Esophagus muscularis mucosa (tissue), 4 donors: Measurements from ENCODE around the gene GPBP1L1.

Source experiments
- EP300 ChIP-seq: sonication (generic); formaldehyde crosslinking; IDR thresholded peaks from one replicate; pipeline ENCODE4 v1.6.1; 2017; ENCODE audit warnings: antibody characterized with exemption
- POLR2A ChIP-seq: fragments of 450-650 bp; IDR thresholded peaks from one replicate; pipeline ENCODE4 v1.6.1; 2017; ENCODE audit warnings: antibody characterized with exemption, moderate library complexity, mild to moderate bottlenecking, low read depth
- POLR2AphosphoS5 ChIP-seq, 2 donors: sonication (generic); formaldehyde crosslinking; IDR thresholded peaks; one replicate each; pipeline ENCODE4 v1.6.1; 2017; ENCODE audit warnings: antibody characterized with exemption in 2 of 2
- TF ChIP-seq, protein P1 (sequence below), 3 experiments: fragments of 200-600 bp in 2 of 3; fragments of 450-650 bp in 1 of 3; sonication (generic) in 2 of 3; IDR thresholded peaks; one replicate each; pipeline ENCODE4 v1.5.1; 2017 to 2019; ENCODE audit warnings: antibody characterized with exemption in 3 of 3, mild to moderate bottlenecking in 2 of 3, moderate library complexity in 1 of 3

DNA sequence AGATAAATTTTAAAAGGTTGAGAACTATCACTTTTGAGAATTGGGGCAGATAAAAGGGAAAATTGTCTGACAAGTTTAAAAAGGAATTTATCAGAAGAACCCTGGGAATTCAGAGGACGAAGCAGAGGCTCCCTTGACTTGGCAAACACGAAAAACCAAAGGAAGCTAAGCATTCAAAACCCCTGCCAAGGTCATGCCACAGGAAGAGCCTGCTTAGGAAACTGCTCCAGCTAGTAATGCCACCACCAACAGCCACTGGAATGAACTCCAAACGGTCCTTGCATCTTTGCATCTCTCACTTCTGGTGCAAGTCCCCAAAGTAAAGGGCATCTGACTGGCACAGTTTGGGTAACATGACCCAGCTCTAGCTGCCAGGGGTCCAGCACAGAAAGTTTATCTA, 7.2 kb downstream of the GPBP1L1 start:
- TF ChIP-seq POLR2AphosphoS5 (IDR thresholded peaks at IDR 0.05) (no peak), POLR2A (no peak), EP300 (no peak)
- TF ChIP-seq, protein P1, sequence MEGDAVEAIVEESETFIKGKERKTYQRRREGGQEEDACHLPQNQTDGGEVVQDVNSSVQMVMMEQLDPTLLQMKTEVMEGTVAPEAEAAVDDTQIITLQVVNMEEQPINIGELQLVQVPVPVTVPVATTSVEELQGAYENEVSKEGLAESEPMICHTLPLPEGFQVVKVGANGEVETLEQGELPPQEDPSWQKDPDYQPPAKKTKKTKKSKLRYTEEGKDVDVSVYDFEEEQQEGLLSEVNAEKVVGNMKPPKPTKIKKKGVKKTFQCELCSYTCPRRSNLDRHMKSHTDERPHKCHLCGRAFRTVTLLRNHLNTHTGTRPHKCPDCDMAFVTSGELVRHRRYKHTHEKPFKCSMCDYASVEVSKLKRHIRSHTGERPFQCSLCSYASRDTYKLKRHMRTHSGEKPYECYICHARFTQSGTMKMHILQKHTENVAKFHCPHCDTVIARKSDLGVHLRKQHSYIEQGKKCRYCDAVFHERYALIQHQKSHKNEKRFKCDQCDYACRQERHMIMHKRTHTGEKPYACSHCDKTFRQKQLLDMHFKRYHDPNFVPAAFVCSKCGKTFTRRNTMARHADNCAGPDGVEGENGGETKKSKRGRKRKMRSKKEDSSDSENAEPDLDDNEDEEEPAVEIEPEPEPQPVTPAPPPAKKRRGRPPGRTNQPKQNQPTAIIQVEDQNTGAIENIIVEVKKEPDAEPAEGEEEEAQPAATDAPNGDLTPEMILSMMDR (IDR thresholded peaks at IDR 0.05), result no peak
